ENCODE data around the gene PATJ.

The PATJ gene

DNA sequence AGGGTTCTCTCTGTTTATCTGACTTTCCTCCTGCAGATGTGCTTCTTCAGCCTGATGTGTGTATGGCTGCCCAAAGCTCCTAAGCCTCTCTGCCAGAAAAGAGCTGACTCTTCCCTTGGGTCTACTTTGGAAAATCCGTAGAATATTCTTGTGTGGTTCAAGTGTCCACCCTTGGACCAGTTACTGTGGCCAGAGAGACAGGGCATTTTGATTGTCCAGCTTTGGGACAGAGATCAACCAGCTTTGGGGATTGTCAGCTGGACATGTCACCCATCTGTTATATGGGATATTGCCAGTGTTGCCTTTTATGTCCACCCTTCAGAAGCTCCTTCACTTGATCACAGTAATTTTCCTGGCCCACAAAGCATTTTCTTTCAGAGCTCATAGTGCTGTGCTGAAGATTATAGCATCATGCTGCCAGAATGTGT is 326.1 kb downstream of the PATJ start:
- DNase-seq = no peak
- intact Hi-C loops (cut with DNase I) = no loop called here

DNA sequence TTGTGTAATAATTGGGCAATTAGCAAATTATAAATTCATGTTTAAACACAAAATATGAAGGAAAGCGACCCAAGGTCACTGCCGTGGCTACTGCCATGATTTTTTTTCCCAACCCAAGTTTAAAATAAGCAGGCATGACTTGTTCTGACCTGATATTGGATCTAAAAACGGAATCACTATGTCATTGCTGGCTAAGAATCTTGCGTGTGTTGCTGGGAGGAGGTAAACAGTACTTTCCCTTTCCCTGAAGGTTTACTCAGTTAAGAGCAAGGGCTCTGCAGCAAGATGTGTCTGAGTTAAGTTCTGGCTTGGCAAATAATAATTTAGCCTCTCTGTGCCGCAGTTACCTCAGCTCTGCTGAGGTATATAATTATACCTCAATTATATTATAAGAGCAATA is 326.7 kb downstream of the PATJ start:
- intact Hi-C loops (cut with DNase I) = no loop called here
- no peak for DNase-seq

DNA sequence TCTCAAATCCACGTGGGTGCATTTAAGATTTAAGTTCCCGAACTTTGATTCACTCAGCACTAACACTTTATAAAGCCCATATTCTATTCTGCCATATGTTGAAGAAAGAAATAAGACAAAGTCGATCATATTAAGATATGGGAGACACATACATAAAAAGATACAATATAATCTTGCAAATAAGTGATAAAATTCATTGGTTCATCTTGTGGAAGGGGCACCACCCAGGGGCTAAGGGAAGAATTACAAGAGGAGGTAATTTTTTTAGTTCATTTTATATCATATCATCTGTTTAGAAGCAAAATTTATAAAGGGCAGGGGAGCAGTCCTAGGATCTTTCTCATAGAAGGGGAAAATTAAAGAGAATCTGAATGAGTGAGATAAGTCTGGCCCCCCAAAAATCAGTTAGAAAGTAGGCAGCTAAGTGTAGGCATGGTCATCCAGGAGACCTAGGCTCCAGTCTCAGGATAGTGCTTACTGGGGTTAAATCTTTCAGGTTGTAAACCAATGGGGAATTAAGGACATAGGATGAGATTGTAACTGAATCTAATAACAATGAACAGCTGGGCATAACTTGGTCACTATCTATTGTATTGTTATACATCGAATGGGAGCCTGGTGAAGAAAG is 328.2 kb downstream of the PATJ start:
- intact Hi-C loops (cut with DNase I) = no loop called here
- no peak for DNase-seq

DNA sequence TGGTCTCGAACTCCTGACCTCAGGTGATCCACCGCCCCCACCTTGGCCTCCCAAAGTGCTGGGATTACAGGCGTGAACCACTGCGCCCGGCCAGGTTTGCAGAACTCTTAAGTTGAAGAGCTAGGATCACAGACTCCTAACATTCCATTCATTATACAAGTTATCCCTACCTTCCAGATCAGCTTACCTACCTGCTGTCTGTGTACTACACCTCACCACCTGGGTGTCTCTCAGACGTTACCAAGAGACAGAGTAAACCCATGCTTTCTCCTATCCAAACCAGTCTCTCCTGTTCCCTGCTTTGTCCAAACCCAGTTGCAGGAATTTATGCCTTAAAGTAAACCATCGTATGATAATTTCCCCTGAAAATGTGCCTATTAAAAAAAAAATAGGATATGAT is 329.4 kb downstream of the PATJ start:
- DNase-seq = no peak
- intact Hi-C loops (cut with DNase I) = no loop called here

DNA sequence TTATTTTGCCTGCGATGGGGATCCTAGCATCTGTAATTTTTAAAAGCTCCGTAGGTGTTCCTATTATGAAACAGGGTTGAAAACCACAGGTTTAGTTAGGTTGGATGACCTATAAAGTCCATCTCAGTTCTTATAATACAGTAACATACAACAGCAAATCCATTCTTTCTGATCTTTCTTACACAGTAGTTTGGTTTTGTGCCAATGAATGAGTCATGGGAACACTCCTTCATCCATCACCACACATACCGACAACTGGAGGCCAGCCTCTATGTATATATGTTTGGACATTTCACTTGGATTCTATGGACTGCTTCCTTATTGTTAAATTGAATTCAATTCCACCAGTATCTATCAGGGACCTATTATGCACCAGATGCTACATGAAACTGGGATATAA is 334.0 kb downstream of the PATJ start:
- intact Hi-C loops (cut with DNase I) = no loop called here
- no peak for DNase-seq

DNA sequence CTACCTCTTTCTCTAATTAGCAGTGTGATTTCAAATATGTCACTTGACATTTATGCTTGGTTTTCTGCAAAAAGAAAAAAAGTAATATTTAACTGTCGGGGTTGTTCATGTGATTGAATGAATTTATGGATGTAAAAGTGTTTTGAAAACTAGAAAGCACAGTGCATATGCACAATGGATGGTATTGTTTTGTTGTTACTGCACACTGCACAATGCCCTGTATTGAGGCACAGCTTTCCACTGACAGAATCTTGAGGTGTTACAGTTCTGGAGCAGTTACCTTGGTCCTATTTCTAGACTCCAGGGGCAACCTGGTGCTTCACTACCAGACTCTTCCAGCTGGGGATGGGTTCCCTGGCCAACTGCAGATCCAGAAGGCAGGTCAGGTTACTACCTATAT is 335.5 kb downstream of the PATJ start:
- intact Hi-C loops (cut with DNase I) = no loop called here

DNA sequence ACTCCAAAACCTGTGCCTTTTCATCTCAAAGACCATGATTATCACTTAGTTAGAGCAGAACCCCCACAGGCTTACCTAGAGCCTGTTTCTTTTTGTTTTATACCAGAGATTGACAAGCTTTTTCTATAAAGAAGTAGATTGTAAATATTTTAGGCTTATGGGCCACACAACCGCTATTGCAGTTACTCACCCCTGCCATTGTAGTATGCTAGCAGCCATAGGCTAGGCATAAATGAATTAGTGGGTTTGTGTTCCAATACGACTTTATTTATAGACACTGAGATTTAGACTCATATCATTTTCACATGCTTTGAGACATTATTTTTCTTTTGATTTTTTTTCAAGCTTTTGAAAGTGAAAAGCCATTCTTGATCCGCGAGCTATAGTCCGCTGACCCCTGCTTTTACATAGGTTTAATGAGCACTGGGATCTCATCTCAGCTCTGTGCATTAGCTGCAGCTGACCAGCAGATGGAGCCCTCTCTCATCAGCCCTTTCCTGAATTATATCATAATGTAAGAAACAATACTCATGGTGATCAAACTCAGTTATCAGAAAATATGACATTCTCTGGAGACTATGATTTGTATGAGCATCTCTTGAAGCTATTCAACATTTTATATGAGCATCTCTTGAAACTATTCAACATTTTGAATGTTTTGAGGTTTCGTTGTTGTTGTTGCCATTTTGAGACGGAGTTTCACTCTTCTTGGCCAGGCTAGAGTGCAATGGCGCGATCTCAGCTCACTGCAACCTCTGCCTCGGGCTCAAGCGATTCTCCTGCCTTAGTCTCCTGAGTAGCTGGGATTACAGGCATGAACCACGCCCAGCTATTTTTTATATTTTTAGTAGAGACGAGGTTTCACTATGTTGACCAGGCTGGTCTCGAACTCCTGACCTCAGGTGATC is 340.4 kb downstream of the PATJ start:
- intact Hi-C loops (cut with DNase I) = no loop called here
- DNase-seq = peak in 6 of 10 donors; percentile 16 to 86 (median 36)

More for the DNA sequence above, 335.5 kb downstream of the PATJ start:
- DNase-seq = no peak

DNA sequence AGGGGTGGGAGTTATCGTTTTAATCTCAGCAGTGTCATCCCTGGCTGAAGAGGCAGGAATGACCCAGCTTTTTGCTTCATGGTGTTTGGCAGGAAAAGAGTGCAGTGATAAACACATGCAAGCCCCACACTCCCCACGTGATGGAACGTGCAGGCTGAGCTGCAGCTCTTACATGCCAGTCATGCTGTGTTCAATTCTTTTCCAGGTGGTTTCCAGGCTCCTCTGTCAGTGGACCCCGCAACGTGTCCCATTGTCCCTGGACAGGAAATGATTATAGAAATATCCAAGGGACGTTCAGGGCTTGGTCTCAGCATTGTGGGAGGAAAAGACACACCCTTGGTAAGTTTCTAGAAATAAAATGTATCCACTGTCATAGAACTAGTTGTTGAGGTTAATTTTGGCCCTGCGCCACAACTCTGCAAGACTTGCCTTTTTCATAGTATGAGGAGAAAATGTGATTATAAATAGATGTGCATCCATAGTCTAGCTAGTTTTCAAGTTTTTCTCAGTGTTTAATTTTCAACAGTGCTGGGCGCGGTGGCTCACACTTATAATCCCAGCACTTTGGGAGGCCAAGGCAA is 342.1 kb downstream of the PATJ start:
- DNase-seq = no peak
- intact Hi-C loops (cut with DNase I) = no loop called here

DNA sequence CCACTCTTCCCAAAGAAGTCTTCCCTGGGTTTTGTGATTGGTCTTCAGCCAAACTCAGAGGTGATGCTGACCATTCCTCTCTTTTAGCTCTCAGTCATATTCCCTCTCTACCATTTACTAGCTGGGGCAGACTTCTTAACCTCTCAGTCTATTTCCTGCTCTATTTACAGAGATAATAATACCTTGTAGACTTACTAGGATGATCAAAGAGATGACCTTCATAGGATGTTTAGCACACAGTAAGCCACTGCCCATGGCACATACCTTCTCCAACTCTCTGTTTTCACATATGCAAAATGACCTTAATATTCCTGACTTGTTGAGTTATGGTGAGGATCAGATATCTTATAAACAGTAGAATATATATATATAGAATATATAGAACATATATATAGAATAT is 346.2 kb downstream of the PATJ start:
- intact Hi-C loops (cut with DNase I) = loop anchor here (5.0 kb wide), 1 partner anchor 44 kb away; no protein-coding TSS in a partner anchor
- no peak for DNase-seq

DNA sequence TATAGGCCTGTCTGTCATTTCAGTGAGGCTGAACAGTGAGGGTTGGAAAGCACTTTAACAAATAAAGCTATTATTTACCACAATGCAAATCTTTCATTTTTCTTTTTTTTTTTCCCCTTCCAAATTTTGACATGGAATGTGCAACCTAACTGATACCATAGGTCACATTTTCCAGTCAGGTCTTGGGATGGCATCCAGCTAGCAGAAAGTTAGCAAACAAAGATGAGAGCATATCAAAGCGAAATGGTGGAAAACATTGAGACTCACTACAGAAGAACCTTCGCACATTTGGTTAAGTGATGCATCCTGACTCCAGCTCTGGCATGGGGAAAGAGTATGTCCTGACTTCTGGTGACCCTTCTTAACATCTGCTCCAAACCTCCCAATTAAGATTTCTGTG is 347.3 kb downstream of the PATJ start:
- intact Hi-C loops (cut with DNase I) = loop anchor here (5.0 kb wide), 1 partner anchor 43 kb away; no protein-coding TSS in a partner anchor

DNA sequence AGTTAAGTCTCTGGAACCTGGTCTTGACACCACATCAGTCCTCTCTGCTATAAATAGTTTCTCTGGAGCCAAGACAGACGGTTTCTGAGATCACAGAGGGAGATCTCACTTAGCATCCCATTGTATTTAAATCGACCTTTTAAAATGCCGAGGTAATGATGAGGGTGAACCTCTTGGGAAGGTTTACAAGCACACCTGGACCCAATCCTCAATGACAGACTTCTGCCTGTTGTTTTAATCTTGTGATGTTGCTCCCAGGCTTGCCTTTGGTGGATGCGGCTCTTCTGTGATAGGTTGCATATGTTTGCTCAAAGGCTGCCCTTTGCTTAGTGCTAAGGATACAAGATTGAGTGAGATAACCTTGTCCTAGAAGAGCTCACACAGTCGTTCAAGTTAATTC is 347.7 kb downstream of the PATJ start:
- DNase-seq = no peak
- intact Hi-C loops (cut with DNase I) = no loop called here

More for the DNA sequence above, 347.3 kb downstream of the PATJ start:
- no peak for DNase-seq

DNA sequence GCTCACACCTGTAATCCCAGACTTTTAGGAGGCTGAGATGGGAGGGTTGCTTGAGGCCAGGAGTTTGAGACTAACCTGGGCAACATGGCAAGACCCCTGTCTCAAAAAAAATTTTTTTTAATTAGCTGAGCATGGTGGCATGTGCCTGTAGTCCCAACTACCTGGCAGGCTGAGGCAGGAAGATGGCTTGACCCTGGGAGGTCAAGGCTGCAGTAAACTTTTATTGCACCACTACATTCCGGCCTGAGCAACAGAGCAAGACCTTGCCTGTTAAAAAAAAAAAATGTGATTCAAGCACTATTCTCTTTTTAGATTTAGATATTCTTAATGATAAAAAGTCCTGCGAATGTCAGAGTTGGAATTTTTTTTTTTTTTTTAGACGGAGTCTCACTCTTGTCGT is 349.8 kb downstream of the PATJ start:
- intact Hi-C loops (cut with DNase I) = no loop called here
- no peak for DNase-seq

DNA sequence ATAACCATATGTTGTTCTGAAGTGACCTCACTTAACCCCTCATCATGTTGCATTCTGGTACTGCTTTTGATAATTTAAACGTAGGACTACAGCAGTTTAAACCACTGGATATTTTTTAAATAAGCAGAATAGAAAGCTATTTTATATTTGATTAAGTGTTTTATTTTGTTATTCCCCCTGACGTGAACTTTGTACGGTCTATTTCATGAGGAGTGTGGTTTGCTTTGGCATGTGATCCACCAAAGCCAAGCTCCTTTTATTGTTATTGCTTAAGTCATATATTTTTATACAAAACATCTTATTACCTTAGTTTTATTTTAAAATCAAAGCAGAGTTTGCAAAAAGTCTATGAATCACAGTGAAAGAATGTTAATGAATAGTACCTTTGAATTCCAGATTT is 351.0 kb downstream of the PATJ start:
- no peak for DNase-seq
- intact Hi-C loops (cut with DNase I) = no loop called here

DNA sequence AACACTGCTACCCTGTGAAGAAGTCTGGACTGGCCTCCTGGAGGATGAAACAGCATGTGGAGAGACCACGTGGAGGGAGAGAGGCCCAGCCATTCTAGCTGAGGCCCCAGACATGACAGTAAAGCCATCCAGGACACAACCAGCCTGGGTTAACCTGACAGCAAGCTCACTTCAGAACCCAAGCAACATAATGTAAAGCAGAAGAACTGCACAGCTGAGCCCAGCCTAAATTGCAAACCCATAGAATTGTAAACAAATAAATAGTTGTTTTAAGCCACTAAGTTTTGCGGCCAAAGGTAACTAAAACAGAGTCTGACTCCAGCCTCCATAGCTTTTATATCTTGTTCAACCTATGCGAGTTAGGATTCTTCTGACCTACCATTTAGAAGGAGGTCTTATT is 355.2 kb downstream of the PATJ start:
- intact Hi-C loops (cut with DNase I) = no loop called here
- no peak for DNase-seq

DNA sequence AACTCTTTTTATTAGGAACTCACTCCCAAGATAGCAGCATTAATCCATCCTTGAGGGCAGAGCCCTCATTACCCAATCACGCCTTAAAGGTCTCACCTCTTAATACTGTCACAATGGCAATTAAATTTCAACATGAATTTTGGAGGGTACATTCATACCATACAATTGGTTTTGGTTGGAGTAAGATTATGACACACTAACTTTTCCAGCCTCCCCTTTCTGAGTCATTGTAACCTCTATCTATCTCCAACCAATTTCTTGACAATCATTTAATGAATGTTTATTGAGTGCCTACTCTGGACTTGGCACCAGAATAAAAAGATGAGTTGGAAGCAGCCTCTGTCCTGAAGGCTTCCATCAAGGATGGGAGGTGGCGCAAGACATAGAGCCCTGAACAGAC is 358.2 kb downstream of the PATJ start:
- no peak for DNase-seq
- intact Hi-C loops (cut with DNase I) = no loop called here

DNA sequence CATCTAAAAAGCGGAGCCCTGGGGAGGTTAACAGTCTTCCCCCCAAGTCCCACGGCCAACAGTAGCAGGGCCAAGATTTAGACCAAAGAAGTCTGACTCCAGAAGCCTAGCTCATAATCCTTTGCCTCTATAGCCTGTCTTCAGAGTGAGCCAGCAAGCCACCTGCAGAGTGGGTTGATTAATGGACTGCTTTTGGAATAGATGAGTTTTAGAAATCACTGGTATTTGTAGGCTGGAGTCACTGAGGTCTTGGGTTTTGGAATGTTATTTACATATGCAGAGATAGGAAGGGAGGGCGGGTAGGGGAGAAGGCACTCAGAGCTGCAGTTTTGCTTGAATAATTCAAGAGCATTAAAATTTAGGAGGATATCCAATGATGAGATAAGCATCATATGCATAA is 361.6 kb downstream of the PATJ start:
- intact Hi-C loops (cut with DNase I) = no loop called here

DNA sequence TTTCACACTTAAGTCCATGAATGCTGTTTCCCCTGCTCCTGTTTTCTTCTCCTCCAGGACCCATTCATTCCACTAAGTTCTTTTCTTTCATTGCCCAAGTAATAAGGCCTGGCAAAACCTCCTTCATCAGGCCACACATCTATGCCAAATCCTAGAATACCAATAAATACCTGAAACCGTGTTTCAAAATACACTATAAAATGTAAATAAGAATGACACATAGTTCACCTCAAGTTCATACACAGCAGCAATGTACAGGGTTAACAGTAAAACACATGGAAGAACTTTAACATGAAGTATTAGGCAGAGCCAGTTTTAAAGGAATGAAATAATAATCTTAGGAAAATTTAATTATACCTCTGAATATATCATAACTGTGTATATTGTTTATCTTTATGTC is 365.6 kb downstream of the PATJ start:
- intact Hi-C loops (cut with DNase I) = no loop called here
- no peak for DNase-seq

More for the DNA sequence above, 361.6 kb downstream of the PATJ start:
- no peak for DNase-seq

DNA sequence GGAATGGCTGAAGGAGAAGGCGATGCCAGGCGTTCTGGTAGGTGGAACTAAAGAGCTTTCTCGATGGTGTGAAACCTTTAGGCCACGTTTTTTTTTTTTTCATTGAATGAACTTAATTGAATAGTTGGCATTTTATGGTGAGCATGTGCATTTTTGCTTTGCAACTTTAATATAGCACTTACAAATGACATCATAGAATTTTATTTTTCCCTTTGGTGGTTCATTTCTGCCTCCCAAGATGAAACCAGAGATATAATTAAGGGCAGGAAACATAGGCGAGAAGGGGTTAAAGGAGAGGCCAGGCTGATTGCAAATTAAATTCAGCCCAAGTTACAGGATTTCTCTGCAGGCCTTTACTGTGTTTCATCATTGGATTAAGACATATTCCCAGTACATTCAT is 366.8 kb downstream of the PATJ start:
- intact Hi-C loops (cut with DNase I) = no loop called here
- no peak for DNase-seq

DNA sequence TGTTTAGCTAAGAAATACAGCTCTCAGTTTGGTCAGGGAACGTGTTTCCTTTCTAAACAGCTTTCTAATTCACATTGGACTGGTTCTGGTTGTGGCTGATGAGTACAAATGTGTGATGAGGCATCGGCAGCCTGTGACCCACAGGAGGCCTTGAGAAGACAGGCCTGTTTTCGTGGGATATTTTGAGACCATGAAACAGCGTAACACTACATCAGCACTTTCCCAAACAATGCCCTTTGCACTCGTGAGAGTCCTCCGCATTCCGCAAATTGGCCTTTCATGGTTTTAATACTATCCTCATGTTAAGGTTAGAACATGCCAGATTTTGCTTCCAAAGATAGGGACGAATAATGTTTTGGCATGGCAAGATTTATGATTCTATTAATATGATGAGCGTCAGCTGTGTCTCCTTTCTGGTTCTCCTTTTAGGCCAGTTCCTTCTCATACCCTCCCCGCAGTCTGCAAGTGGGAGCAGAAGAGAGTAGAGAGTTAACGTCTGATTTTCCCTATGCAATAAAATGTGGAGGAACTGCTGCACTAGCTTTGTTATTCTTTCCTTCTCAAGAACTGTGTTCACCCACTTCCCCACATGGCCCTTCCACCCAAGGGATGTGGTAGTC is 368.0 kb downstream of the PATJ start:
- intact Hi-C loops (cut with DNase I) = no loop called here

DNA sequence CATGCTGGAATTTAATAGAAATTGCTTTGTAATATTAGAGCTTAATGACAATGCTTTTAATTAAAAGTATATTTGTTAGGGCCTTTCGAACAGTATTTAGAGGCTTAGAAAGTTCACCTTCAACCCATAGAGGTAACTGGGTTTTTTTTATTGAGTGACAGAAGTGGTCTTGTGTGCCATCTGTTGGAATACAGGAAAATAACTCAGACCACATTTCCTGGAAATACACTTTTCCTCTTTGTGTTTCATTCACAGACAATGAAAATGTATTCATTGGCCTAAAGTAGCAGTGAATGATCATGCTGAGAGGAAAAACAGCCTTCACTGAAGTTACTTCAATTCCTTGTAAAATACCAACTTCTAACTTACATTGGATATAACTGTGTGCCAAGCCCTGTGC is 368.8 kb downstream of the PATJ start:
- intact Hi-C loops (cut with DNase I) = no loop called here
- DNase-seq = no peak

More for the DNA sequence above, 368.0 kb downstream of the PATJ start:
- no peak for DNase-seq

DNA sequence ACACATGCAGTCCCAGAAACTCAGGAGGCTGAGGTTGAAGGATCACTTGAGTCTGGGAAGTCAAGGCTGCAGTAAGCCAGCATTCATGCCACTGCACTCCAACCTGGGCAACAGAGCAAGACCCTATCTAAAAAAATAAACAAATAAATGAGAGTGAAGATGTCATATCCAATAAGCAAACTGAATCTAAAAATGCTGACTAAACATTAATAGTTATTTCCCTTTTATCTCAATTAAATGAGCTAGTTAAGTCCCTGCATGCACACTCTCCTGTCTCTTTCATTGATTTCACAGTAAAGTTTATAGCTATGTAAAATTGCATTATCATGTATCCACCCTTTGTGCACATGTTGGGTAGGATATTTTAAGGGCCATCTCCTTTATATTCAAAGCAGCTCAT is 371.2 kb downstream of the PATJ start:
- no peak for DNase-seq
- intact Hi-C loops (cut with DNase I) = no loop called here

All from posterior cingulate gyrus (tissue), 11 donors.